ENCODE measurements around the gene IFNK.
A peak's percentile ranks its signal among the peaks of the same experiment; 100 is the strongest.

The IFNK gene

GRCh38 chr9:27524236-27524635 is at the start of gene IFNK:
Gene IFNK (plus strand): TSS chr9:27524290. CDS start chr9:27524337, 47 bp downstream.
- no peaks in the 10 kb centered on the region for H3K9me3 ChIP-seq (ENCODE audit: control insufficient read depth in 2 of 2, low read length in 2 of 2)
- H3K27ac ChIP-seq (ENCODE audit: low read depth in 2 of 2, low read length in 2 of 2), result no peak within 1 kb of the TSS
- no peak within 1 kb of the TSS for H3K4me3 ChIP-seq (ENCODE audit: low read length in 2 of 2)
- H3K9ac ChIP-seq (ENCODE audit: low read depth in 1 of 2, low read length in 2 of 2), result no peak within 1 kb of the TSS
- peaks cover 6 to 9% of the 10 kb centered on the region in 2 donors for H3K4me1 ChIP-seq (ENCODE audit: control insufficient read depth in 2 of 2, insufficient read depth in 2 of 2, low read length in 2 of 2)
- H3K36me3 ChIP-seq (ENCODE audit: control insufficient read depth in 2 of 2, insufficient read depth in 2 of 2, low read length in 2 of 2), result peaks cover 0 to 2% of the 10 kb centered on the region in 2 donors
- H3K27me3 ChIP-seq (ENCODE audit: control insufficient read depth in 2 of 2, insufficient read depth in 2 of 2, low read length in 2 of 2), result no peaks in the 10 kb centered on the region

- Histone ChIP-seq H3K36me3 (ENCODE audit: control insufficient read depth in 2 of 2, insufficient read depth in 2 of 2, low read length in 2 of 2) (no peaks in the 10 kb centered on the region), H3K4me1 (ENCODE audit: control insufficient read depth in 2 of 2, insufficient read depth in 2 of 2, low read length in 2 of 2) (peaks cover 4 to 16% of the 10 kb centered on the region in 2 donors), H3K4me3 (ENCODE audit: low read length in 2 of 2) (no peak overlapping the region), H3K27ac (ENCODE audit: low read depth in 2 of 2, low read length in 2 of 2) (no peak overlapping the region), H3K27me3 (ENCODE audit: control insufficient read depth in 2 of 2, insufficient read depth in 2 of 2, low read length in 2 of 2) (no peaks in the 10 kb centered on the region), H3K9ac (ENCODE audit: low read depth in 1 of 2, low read length in 2 of 2) (no peak overlapping the region), H3K9me3 (ENCODE audit: control insufficient read depth in 2 of 2, low read length in 2 of 2) (peaks cover 3 to 4% of the 10 kb centered on the region in 2 donors)
These were observed 49.8 kb upstream of the IFNK start for GRCh38 chr9:27474305-27474704.

- H3K4me3 ChIP-seq (ENCODE audit: low read length in 2 of 2), result no peak overlapping the region
- peaks cover 3 to 4% of the 10 kb centered on the region in 2 donors for H3K9me3 ChIP-seq (ENCODE audit: control insufficient read depth in 2 of 2, low read length in 2 of 2)
- H3K36me3 ChIP-seq (ENCODE audit: control insufficient read depth in 2 of 2, insufficient read depth in 2 of 2, low read length in 2 of 2), result no peaks in the 10 kb centered on the region
- peaks cover 4 to 16% of the 10 kb centered on the region in 2 donors for H3K4me1 ChIP-seq (ENCODE audit: control insufficient read depth in 2 of 2, insufficient read depth in 2 of 2, low read length in 2 of 2)
- H3K27me3 ChIP-seq (ENCODE audit: control insufficient read depth in 2 of 2, insufficient read depth in 2 of 2, low read length in 2 of 2), result no peaks in the 10 kb centered on the region
- no peak overlapping the region for H3K9ac ChIP-seq (ENCODE audit: low read depth in 1 of 2, low read length in 2 of 2)
- peak overlapping the region in 1 of 2 donors; percentile 18 for H3K27ac ChIP-seq (ENCODE audit: low read depth in 2 of 2, low read length in 2 of 2)
These were observed 49.0 kb upstream of the IFNK start for GRCh38 chr9:27475057-27475595.

DNA sequence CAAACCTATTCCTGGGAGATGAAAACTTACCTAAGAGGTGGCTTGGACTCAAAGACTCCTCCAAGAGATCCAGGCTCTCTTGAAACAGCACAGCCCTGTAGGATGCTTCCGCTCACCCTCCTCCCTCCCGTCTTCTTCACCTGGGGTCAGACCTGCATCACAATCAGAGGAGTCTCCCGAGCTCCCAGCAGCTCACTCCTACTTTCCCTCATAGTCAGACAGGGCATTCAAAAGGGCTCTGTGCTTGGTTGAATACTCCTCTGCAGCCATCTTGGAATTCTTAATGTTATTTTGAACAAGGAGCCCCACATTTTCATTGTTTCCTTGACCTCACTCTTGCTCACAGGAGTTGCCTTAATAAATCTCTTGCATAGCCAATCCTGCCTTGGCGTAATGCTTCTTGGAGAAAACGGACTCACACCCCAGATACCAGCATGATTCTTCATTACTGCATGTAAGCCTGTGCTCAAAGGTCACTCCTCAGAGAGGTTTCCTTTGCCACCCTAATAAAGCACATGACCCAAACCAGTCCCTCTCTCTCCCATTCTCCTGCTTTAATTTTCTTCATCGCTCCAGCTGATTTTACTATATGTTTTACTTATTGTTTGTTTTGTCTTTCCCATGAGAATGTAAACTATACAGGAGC is 47.1 kb upstream of the IFNK start:
- Histone ChIP-seq H3K27ac (ENCODE audit: low read depth in 2 of 2, low read length in 2 of 2) (no peak overlapping the region), H3K4me1 (ENCODE audit: control insufficient read depth in 2 of 2, insufficient read depth in 2 of 2, low read length in 2 of 2) (peaks cover 4 to 10% of the 10 kb centered on the region in 2 donors), H3K4me3 (ENCODE audit: low read length in 2 of 2) (no peak overlapping the region), H3K27me3 (ENCODE audit: control insufficient read depth in 2 of 2, insufficient read depth in 2 of 2, low read length in 2 of 2) (no peaks in the 10 kb centered on the region), H3K9me3 (ENCODE audit: control insufficient read depth in 2 of 2, low read length in 2 of 2) (peaks cover 3 to 4% of the 10 kb centered on the region in 2 donors), H3K9ac (ENCODE audit: low read depth in 1 of 2, low read length in 2 of 2) (no peak overlapping the region), H3K36me3 (ENCODE audit: control insufficient read depth in 2 of 2, insufficient read depth in 2 of 2, low read length in 2 of 2) (no peaks in the 10 kb centered on the region)

- Histone ChIP-seq H3K27me3 (ENCODE audit: control insufficient read depth in 2 of 2, insufficient read depth in 2 of 2, low read length in 2 of 2) (no peaks in the 10 kb centered on the region), H3K27ac (ENCODE audit: low read depth in 2 of 2, low read length in 2 of 2) (no peak overlapping the region), H3K4me1 (ENCODE audit: control insufficient read depth in 2 of 2, insufficient read depth in 2 of 2, low read length in 2 of 2) (peaks cover 4 to 7% of the 10 kb centered on the region in 2 donors), H3K9me3 (ENCODE audit: control insufficient read depth in 2 of 2, low read length in 2 of 2) (peaks cover 3 to 4% of the 10 kb centered on the region in 2 donors), H3K9ac (ENCODE audit: low read depth in 1 of 2, low read length in 2 of 2) (no peak overlapping the region), H3K36me3 (ENCODE audit: control insufficient read depth in 2 of 2, insufficient read depth in 2 of 2, low read length in 2 of 2) (no peaks in the 10 kb centered on the region), H3K4me3 (ENCODE audit: low read length in 2 of 2) (no peak overlapping the region)
These were observed 45.8 kb upstream of the IFNK start for GRCh38 chr9:27478322-27478721.

GRCh38 chr9:27482709-27483108 is 41.4 kb upstream of the IFNK start:
- Histone ChIP-seq H3K4me3 (ENCODE audit: low read length in 2 of 2) (no peak overlapping the region), H3K27me3 (ENCODE audit: control insufficient read depth in 2 of 2, insufficient read depth in 2 of 2, low read length in 2 of 2) (no peaks in the 10 kb centered on the region), H3K36me3 (ENCODE audit: control insufficient read depth in 2 of 2, insufficient read depth in 2 of 2, low read length in 2 of 2) (peaks cover 0 to 2% of the 10 kb centered on the region in 2 donors), H3K4me1 (ENCODE audit: control insufficient read depth in 2 of 2, insufficient read depth in 2 of 2, low read length in 2 of 2) (peaks cover 6 to 7% of the 10 kb centered on the region in 2 donors), H3K27ac (ENCODE audit: low read depth in 2 of 2, low read length in 2 of 2) (no peak overlapping the region), H3K9ac (ENCODE audit: low read depth in 1 of 2, low read length in 2 of 2) (no peak overlapping the region), H3K9me3 (ENCODE audit: control insufficient read depth in 2 of 2, low read length in 2 of 2) (peaks cover 3 to 4% of the 10 kb centered on the region in 2 donors)

- Histone ChIP-seq H3K9me3 (ENCODE audit: control insufficient read depth in 2 of 2, low read length in 2 of 2) (peaks cover 3 to 4% of the 10 kb centered on the region in 2 donors), H3K4me1 (ENCODE audit: control insufficient read depth in 2 of 2, insufficient read depth in 2 of 2, low read length in 2 of 2) (peaks cover 10% of the 10 kb centered on the region in 2 donors), H3K27me3 (ENCODE audit: control insufficient read depth in 2 of 2, insufficient read depth in 2 of 2, low read length in 2 of 2) (no peaks in the 10 kb centered on the region), H3K27ac (ENCODE audit: low read depth in 2 of 2, low read length in 2 of 2) (no peak overlapping the region), H3K9ac (ENCODE audit: low read depth in 1 of 2, low read length in 2 of 2) (no peak overlapping the region), H3K36me3 (ENCODE audit: control insufficient read depth in 2 of 2, insufficient read depth in 2 of 2, low read length in 2 of 2) (peaks cover 0 to 2% of the 10 kb centered on the region in 2 donors), H3K4me3 (ENCODE audit: low read length in 2 of 2) (no peak overlapping the region)
These were observed 40.5 kb upstream of the IFNK start for GRCh38 chr9:27483576-27483975.

DNA sequence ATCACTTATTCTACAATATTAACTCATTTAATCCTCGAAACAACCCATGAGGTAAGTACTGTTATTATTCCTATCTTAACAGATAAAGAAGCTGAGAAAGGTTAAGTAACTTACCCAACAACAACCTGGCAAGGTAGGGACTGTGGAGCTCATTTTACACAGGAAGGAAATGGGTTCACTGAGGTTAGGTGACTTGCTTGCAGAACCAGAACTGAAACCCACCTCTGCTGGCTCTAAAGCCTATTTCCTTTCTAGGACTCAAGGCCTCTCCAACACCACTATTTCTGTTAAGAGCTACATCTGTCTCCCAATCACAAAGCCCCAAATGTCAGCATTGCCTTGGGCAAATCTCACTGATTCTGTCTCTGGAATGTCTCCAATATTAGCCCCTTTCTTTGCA is 38.9 kb upstream of the IFNK start:
- no peaks in the 10 kb centered on the region for H3K27me3 ChIP-seq (ENCODE audit: control insufficient read depth in 2 of 2, insufficient read depth in 2 of 2, low read length in 2 of 2)
- no peak overlapping the region for H3K9ac ChIP-seq (ENCODE audit: low read depth in 1 of 2, low read length in 2 of 2)
- peaks cover 0 to 2% of the 10 kb centered on the region in 2 donors for H3K36me3 ChIP-seq (ENCODE audit: control insufficient read depth in 2 of 2, insufficient read depth in 2 of 2, low read length in 2 of 2)
- H3K9me3 ChIP-seq (ENCODE audit: control insufficient read depth in 2 of 2, low read length in 2 of 2), result no peaks in the 10 kb centered on the region
- H3K4me3 ChIP-seq (ENCODE audit: low read length in 2 of 2), result no peak overlapping the region
- no peak overlapping the region for H3K27ac ChIP-seq (ENCODE audit: low read depth in 2 of 2, low read length in 2 of 2)
- H3K4me1 ChIP-seq (ENCODE audit: control insufficient read depth in 2 of 2, insufficient read depth in 2 of 2, low read length in 2 of 2), result peaks cover 10% of the 10 kb centered on the region in 2 donors

DNA sequence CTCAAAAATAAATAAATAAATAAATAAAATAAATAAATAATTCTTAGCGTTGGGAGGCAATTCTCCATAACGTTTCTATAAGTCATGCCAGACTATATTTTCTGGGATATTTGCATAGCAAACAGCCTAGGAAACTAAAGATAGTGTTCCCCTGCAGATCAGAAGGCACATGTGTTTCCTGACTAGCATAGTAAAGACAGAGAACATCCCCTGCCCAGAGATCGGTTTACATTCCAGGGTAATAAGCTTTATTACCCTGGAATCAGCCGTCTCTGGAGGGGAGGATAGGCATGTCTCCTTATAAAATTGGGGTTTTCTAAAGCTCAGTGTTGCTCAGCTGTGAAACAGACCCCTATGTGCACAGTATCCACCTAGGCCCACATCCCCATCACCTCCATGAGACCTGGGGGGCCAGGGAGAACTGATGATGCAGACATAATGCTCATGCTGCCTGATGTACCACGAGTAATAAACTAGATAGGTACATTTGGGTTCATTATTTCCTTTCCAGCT is 36.9 kb upstream of the IFNK start:
- Histone ChIP-seq H3K9ac (ENCODE audit: low read depth in 1 of 2, low read length in 2 of 2) (peak overlapping the region in 1 of 2 donors; percentile 14), H3K36me3 (ENCODE audit: control insufficient read depth in 2 of 2, insufficient read depth in 2 of 2, low read length in 2 of 2) (peaks cover 0 to 2% of the 10 kb centered on the region in 2 donors), H3K4me1 (ENCODE audit: control insufficient read depth in 2 of 2, insufficient read depth in 2 of 2, low read length in 2 of 2) (peaks cover 10% of the 10 kb centered on the region in 2 donors), H3K4me3 (ENCODE audit: low read length in 2 of 2) (no peak overlapping the region), H3K9me3 (ENCODE audit: control insufficient read depth in 2 of 2, low read length in 2 of 2) (no peaks in the 10 kb centered on the region), H3K27ac (ENCODE audit: low read depth in 2 of 2, low read length in 2 of 2) (no peak overlapping the region), H3K27me3 (ENCODE audit: control insufficient read depth in 2 of 2, insufficient read depth in 2 of 2, low read length in 2 of 2) (no peaks in the 10 kb centered on the region)

GRCh38 chr9:27487927-27488326 is 36.2 kb upstream of the IFNK start:
- H3K4me3 ChIP-seq (ENCODE audit: low read length in 2 of 2), result no peak overlapping the region
- H3K27me3 ChIP-seq (ENCODE audit: control insufficient read depth in 2 of 2, insufficient read depth in 2 of 2, low read length in 2 of 2), result no peaks in the 10 kb centered on the region
- H3K27ac ChIP-seq (ENCODE audit: low read depth in 2 of 2, low read length in 2 of 2), result no peak overlapping the region
- H3K9ac ChIP-seq (ENCODE audit: low read depth in 1 of 2, low read length in 2 of 2), result no peak overlapping the region
- H3K4me1 ChIP-seq (ENCODE audit: control insufficient read depth in 2 of 2, insufficient read depth in 2 of 2, low read length in 2 of 2), result peaks cover 10% of the 10 kb centered on the region in 2 donors
- H3K9me3 ChIP-seq (ENCODE audit: control insufficient read depth in 2 of 2, low read length in 2 of 2), result no peaks in the 10 kb centered on the region
- peaks cover 0 to 2% of the 10 kb centered on the region in 2 donors for H3K36me3 ChIP-seq (ENCODE audit: control insufficient read depth in 2 of 2, insufficient read depth in 2 of 2, low read length in 2 of 2)
